Measurements from ENCODE around the gene ARHGAP35. TPM values are rescaled to one million over a fixed set of nuclear protein-coding genes. Genes with fewer than 3 reads are reported as not detected.

ARHGAP35 gene
- total and polyA plus RNA-seq, 9 donors: 20.9 to 74.8 (median 51.2) TPM

DNA sequence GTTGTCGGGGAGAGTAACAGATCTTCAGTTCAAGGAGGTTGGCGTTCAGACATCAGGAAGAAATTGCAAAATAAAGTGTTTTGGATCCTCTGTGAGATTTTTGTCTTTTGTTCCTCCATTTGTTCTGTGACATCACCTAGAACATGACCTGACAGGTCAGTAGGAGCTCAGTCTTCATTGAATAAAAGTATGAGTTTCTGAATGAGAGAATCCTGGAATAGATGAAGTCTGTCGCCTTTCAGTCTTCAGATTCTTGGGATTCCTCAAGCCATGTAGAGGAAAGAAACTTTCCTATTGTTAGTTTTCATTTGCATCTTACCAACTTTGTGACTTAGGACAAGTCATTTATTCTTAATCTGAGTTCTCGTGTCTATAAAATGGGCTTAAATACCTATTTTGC lies 14.4 kb downstream of the ARHGAP35 start:
- TF ChIP-seq EP300 (IDR thresholded peaks at IDR 0.05) (no peak), POLR2A (IDR thresholded peaks at IDR 0.05) (no peak)
- TF ChIP-seq, protein P1, sequence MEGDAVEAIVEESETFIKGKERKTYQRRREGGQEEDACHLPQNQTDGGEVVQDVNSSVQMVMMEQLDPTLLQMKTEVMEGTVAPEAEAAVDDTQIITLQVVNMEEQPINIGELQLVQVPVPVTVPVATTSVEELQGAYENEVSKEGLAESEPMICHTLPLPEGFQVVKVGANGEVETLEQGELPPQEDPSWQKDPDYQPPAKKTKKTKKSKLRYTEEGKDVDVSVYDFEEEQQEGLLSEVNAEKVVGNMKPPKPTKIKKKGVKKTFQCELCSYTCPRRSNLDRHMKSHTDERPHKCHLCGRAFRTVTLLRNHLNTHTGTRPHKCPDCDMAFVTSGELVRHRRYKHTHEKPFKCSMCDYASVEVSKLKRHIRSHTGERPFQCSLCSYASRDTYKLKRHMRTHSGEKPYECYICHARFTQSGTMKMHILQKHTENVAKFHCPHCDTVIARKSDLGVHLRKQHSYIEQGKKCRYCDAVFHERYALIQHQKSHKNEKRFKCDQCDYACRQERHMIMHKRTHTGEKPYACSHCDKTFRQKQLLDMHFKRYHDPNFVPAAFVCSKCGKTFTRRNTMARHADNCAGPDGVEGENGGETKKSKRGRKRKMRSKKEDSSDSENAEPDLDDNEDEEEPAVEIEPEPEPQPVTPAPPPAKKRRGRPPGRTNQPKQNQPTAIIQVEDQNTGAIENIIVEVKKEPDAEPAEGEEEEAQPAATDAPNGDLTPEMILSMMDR (IDR thresholded peaks at IDR 0.05): no peak
- Histone ChIP-seq H3K4me1 (ENCODE audit: insufficient read depth) (peaks cover 2% of the 10 kb centered on the region), H3K27ac (no peak overlapping the region), H3K4me3 (no peak overlapping the region), H3K27me3 (no peaks in the 10 kb centered on the region), H3K9me3 (no peaks in the 10 kb centered on the region), H3K36me3 (no peaks in the 10 kb centered on the region)
- intact Hi-C loops (cut with DNase I): loop anchor here in 1 of 4 donors (10.0 kb wide), 1 partner anchor 50 kb away; no protein-coding TSS in a partner anchor
- DNase-seq: no peak
- WGBS, 3 donors: 79 to 90% (median 89%) methylated on average over 4 of the region's 4 CpGs

- WGBS, 3 donors: 88 to 93% (median 90%) methylated on average over 6 of the region's 6 CpGs
- Histone ChIP-seq H3K27me3 (no peaks in the 10 kb centered on the region), H3K27ac (no peak overlapping the region), H3K36me3 (no peaks in the 10 kb centered on the region), H3K4me1 (ENCODE audit: insufficient read depth) (peaks cover 2% of the 10 kb centered on the region), H3K4me3 (no peak overlapping the region), H3K9me3 (no peaks in the 10 kb centered on the region)
- TF ChIP-seq, protein P1 (IDR thresholded peaks at IDR 0.05): no peak
- no peak for TF ChIP-seq EP300 (IDR thresholded peaks at IDR 0.05)
- TF ChIP-seq POLR2A (IDR thresholded peaks at IDR 0.05): no peak
- DNase-seq: no peak
- intact Hi-C loops (cut with DNase I): loop anchor here in 1 of 4 donors (10.0 kb wide), 1 partner anchor 49 kb away; no protein-coding TSS in a partner anchor
Observed at GRCh38 chr19:46875657-46876056, 14.9 kb downstream of the ARHGAP35 start.

- Histone ChIP-seq H3K9me3 (no peaks in the 10 kb centered on the region), H3K36me3 (no peaks in the 10 kb centered on the region), H3K27me3 (no peaks in the 10 kb centered on the region), H3K4me1 (ENCODE audit: insufficient read depth) (no peaks in the 10 kb centered on the region), H3K27ac (no peak overlapping the region), H3K4me3 (no peak overlapping the region)
- WGBS, 3 donors: 45 to 51% (median 48%) methylated on average over 9 of the region's 9 CpGs
- intact Hi-C loops (cut with DNase I): loop anchor here in 1 of 4 donors (10.0 kb wide), 1 partner anchor 46 kb away; no protein-coding TSS in a partner anchor
- no peak for TF ChIP-seq POLR2A (IDR thresholded peaks at IDR 0.05)
- no peak for TF ChIP-seq EP300 (IDR thresholded peaks at IDR 0.05)
- TF ChIP-seq, protein P1 (IDR thresholded peaks at IDR 0.05): no peak
- DNase-seq: no peak
Observed at GRCh38 chr19:46878613-46879375, 18.0 kb downstream of the ARHGAP35 start.

DNA sequence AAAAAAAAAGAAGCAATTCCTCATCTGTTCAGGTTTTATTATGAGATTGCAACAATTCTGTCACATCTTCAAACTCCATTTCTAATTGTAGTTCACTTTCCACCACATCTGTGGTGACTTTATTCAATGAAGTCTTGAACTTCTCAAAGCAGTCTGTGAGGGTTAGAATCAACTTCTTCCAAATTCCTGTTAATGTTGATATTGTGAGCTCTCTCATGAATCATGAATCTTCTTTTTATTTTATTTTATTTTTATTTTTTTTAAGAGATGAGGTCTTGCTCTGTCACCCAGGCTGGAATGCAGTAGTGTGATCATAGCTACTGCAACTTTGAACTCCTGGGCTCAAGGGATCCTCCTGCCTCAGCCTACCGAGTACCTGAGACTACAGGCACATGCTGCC lies 19.6 kb downstream of the ARHGAP35 start:
- WGBS, 3 donors: 91 to 100% (median 95%) methylated on average over 1 of the region's 1 CpG
- H3K9me3 ChIP-seq: no peaks in the 10 kb centered on the region
- TF ChIP-seq EP300 (IDR thresholded peaks at IDR 0.05) (no peak), POLR2A (IDR thresholded peaks at IDR 0.05) (no peak)
- TF ChIP-seq, protein P1 (IDR thresholded peaks at IDR 0.05): no peak
- no peaks in the 10 kb centered on the region for H3K36me3 ChIP-seq
- intact Hi-C loops (cut with DNase I): no loop called here
- no peak overlapping the region for H3K27ac ChIP-seq
- no peaks in the 10 kb centered on the region for H3K27me3 ChIP-seq
- no peak overlapping the region for H3K4me3 ChIP-seq
- no peak for DNase-seq
- H3K4me1 ChIP-seq (ENCODE audit: insufficient read depth): no peaks in the 10 kb centered on the region

All from ovary (tissue), 9 donors.